Tibial nerve (tissue), 4 donors: ENCODE measurements around the gene PPP2R2C. TPM values are rescaled to one million over a fixed set of nuclear protein-coding genes. Genes with fewer than 3 reads are reported as not detected.

ENCODE experiments used
- DNase-seq, 2 donors: peaks; one replicate each; pipeline ENCODE4 v3.0.0-alpha.2; 2019; ENCODE audit warnings: low spot score in 2 of 2
- H3K27ac ChIP-seq, 4 donors: fragments of 200-600 bp; sonication (generic) in 3 of 4; one replicate each; pipeline ENCODE4 v1.5.1; 2017 to 2019; ENCODE audit warnings: mild to moderate bottlenecking in 1 of 4
- H3K27me3 ChIP-seq, 2 donors: fragments of 200-600 bp; sonication (generic) in 1 of 2; one replicate each; pipeline versions ENCODE4 v1.5.1 to v1.6.0; 2017 to 2019
- H3K36me3 ChIP-seq, 3 donors: fragments of 200-600 bp; sonication (generic); one replicate each; pipeline ENCODE4 v1.5.1; 2018 to 2019
- H3K4me1 ChIP-seq, 4 donors: fragments of 200-600 bp; sonication (generic) in 3 of 4; one replicate each; pipeline ENCODE4 v1.5.1; 2017 to 2019
- H3K4me3 ChIP-seq, 4 donors: fragments of 200-600 bp; sonication (generic) in 3 of 4; one replicate each; pipeline ENCODE4 v1.5.1; 2017 to 2019; ENCODE audit warnings: mild to moderate bottlenecking in 1 of 4, moderate library complexity in 1 of 4
- H3K9me3 ChIP-seq, 4 donors: fragments of 200-600 bp; sonication (generic) in 3 of 4; one replicate each; pipeline ENCODE4 v1.5.1; 2017 to 2019
- EP300 ChIP-seq, 2 donors: sonication (generic); formaldehyde crosslinking; IDR thresholded peaks; one replicate each; pipeline ENCODE4 v1.6.1; 2017; ENCODE audit warnings: antibody characterized with exemption in 2 of 2, mild to moderate bottlenecking in 1 of 2
- POLR2A ChIP-seq, 2 donors: fragments of 450-650 bp; IDR thresholded peaks; one replicate each; pipeline ENCODE4 v1.6.1; 2017; ENCODE audit warnings: antibody characterized with exemption in 2 of 2, mild to moderate bottlenecking in 2 of 2, moderate library complexity in 2 of 2
- WGBS, 2 donors: methylation state at CpG; one replicate each; pipeline ENCODE4 v1.1.5; 2018; 5-methylcytosine and 5-hydroxymethylcytosine counted together
- total RNA-seq, 4 donors: library from RNA; depleted of rRNA; stranded (reverse); fragments of >200 nt; gene quantifications; one replicate each; pipeline ENCODE4 v1.1.0, GENCODE V29; 2016
- TF ChIP-seq, protein P1 (sequence below), 5 experiments: fragments of 200-600 bp in 3 of 5; fragments of 450-650 bp in 2 of 5; sonication (generic) in 3 of 5; IDR thresholded peaks; one replicate each; pipeline ENCODE4 v1.5.1; 2016 to 2019; ENCODE audit warnings: antibody characterized with exemption in 5 of 5, mild to moderate bottlenecking in 3 of 5, moderate library complexity in 2 of 5

Gene PPP2R2C
- total RNA-seq, 4 donors from 2014 or later, result under 0.01 to 0.66 (median 0.42) TPM; not detected in 1

DNA sequence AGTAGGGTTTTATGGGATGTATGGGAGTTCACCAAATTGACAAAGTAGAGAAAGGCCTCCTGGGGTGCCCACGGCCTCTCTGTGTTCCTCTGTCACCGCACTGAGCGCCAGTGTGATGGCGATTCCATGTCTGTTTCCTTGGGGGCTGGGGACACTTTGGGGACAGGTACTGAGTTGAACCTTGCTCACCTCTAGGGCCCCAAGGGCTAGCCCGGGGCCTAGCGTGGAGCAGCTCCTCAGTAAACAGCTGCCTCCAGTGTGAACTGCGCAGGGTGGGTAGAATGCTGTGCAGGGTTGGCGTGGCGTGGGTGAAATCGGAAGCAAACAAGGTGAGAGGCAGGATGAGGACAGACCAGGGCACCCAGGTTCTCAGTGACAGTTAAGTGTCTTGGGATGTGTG, 97.8 kb downstream of the PPP2R2C start:
- DNase-seq, result no peak
- no peaks in the 10 kb centered on the region for H3K9me3 ChIP-seq
- TF ChIP-seq, protein P1, sequence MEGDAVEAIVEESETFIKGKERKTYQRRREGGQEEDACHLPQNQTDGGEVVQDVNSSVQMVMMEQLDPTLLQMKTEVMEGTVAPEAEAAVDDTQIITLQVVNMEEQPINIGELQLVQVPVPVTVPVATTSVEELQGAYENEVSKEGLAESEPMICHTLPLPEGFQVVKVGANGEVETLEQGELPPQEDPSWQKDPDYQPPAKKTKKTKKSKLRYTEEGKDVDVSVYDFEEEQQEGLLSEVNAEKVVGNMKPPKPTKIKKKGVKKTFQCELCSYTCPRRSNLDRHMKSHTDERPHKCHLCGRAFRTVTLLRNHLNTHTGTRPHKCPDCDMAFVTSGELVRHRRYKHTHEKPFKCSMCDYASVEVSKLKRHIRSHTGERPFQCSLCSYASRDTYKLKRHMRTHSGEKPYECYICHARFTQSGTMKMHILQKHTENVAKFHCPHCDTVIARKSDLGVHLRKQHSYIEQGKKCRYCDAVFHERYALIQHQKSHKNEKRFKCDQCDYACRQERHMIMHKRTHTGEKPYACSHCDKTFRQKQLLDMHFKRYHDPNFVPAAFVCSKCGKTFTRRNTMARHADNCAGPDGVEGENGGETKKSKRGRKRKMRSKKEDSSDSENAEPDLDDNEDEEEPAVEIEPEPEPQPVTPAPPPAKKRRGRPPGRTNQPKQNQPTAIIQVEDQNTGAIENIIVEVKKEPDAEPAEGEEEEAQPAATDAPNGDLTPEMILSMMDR (IDR thresholded peaks at IDR 0.05), result no peak
- TF ChIP-seq EP300 (IDR thresholded peaks at IDR 0.05), result no peak
- no peak for TF ChIP-seq POLR2A (IDR thresholded peaks at IDR 0.05)
- H3K27ac ChIP-seq, result no peak overlapping the region
- no peaks in the 10 kb centered on the region for H3K27me3 ChIP-seq
- H3K4me1 ChIP-seq, result no peaks in the 10 kb centered on the region
- no peaks in the 10 kb centered on the region for H3K36me3 ChIP-seq
- WGBS, 2 donors, result 87 to 89% methylated on average over 10 of the region's 10 CpGs
- H3K4me3 ChIP-seq, result no peak overlapping the region

DNA sequence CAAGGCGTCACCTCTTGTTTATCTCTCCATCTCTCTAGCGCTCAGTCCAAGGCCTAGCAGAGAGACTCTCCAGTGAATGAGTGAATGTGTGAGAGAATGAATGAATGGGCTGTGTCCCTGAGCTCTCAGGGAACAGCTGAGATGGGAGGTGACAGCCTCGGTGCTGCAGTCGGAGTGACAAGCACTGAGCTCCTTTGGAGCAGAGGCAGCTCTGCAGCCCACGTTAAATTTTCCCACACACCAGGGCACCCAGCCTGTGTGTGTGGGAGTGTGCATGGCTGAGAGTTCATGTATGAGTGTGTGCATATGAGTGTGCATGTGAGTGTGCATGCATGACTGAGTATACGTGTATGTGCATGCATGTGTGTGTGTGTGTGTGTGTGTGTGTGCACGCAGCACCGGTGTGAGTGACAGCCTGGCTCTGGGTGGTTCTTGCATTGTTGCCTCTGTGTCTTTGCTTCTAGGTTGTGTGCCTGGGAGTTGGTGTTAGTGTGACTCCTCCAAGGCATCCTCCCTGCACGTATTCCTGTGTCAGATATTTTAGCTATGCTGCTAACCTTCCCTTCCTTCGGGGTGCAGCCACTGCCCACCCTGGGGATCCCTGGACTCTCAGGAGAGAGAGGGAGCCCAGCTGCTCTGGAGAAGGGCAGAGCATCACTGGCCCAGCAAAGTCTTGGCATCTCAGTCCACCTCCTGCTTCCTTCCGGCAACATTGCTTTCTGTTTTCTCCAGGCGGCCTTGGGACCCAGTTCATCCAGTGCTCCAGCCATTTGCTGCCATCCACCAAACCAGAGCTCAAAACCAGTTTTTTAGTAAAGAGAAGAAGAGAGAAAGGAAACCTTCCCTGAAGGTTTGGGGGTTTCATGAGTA, 98.6 kb downstream of the PPP2R2C start:
- H3K27me3 ChIP-seq, result peaks cover 0 to 6% of the 10 kb centered on the region in 2 donors
- H3K9me3 ChIP-seq, result no peaks in the 10 kb centered on the region
- TF ChIP-seq POLR2A (IDR thresholded peaks at IDR 0.05) (no peak), EP300 (IDR thresholded peaks at IDR 0.05) (no peak)
- TF ChIP-seq, protein P1 (IDR thresholded peaks at IDR 0.05), result no peak
- no peaks in the 10 kb centered on the region for H3K36me3 ChIP-seq
- H3K4me3 ChIP-seq, result no peak overlapping the region
- DNase-seq, result no peak
- 74 to 78% methylated on average over 12 of the region's 12 CpGs for WGBS, 2 donors
- H3K4me1 ChIP-seq, result no peaks in the 10 kb centered on the region
- H3K27ac ChIP-seq, result no peak overlapping the region

DNA sequence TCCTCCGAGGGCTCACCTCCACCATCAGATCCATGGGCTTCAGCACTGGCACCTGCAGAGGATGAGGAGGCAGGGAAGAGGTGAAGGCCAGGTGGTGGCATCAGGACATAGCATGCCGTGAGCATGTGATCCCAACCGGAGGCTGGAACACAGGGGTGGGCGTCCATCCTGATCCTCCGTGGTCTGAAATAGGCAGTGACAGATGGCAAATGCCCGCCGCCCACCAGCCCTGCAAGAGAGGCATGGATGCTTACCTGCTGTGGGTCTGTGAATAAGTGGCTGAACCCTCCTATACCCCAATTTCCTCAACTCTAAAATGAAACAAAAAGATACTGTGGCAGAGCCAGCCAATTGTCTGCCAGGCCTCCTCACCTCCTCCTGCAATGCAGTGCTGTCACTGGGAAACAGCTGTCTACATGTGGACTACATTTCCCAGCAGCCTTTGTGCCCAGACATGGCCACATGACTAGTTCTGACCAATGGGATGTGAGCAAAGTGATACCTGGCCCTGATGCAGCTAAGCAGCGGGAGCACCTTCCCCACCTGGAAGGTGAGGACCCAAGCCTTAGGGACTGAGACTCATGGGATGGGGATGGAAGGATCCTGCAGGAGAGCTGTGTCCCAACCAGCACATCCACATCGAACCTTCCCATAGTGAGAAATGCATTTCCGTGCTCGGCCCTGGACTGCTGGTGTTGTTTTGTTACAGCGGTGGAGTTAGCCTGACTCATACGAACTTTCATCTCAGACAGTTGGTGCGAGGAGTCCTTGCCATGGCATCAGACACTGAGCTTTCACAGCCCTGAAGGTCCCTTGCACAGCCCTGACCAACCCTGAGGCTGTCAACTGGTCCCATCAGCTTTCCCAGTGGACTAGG, 99.5 kb downstream of the PPP2R2C start:
- DNase-seq, result no peak
- H3K4me3 ChIP-seq, result no peak overlapping the region
- WGBS, 2 donors, result 86 to 89% methylated on average over 14 of the region's 14 CpGs
- peaks cover 0 to 15% of the 10 kb centered on the region in 2 donors for H3K27me3 ChIP-seq
- no peak for TF ChIP-seq EP300 (IDR thresholded peaks at IDR 0.05)
- no peak for TF ChIP-seq POLR2A (IDR thresholded peaks at IDR 0.05)
- TF ChIP-seq, protein P1 (IDR thresholded peaks at IDR 0.05), result no peak
- H3K36me3 ChIP-seq, result no peaks in the 10 kb centered on the region
- no peaks in the 10 kb centered on the region for H3K9me3 ChIP-seq
- no peaks in the 10 kb centered on the region for H3K4me1 ChIP-seq
- no peak overlapping the region for H3K27ac ChIP-seq

DNA sequence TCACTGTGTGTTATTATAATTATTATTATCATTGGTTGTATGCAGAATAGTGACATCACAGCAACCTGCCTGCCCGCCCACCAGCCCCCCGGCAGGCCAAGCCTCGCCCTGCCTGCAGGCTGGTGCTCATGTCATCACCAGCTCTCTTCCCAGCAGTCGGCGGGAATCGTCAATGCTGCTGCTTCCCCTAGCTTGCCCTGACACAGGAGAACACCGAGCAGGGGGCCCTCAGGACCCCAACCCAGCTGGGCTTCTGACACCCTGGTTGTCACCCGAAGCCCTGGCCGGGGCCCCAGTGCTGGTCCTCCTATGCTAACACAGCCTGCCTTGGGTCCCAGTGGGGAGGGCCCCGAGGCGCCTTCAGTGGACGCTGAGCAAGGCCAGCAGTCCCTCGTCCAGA, 100.6 kb downstream of the PPP2R2C start:
- no peaks in the 10 kb centered on the region for H3K4me1 ChIP-seq
- H3K4me3 ChIP-seq, result no peak overlapping the region
- no peak for TF ChIP-seq EP300 (IDR thresholded peaks at IDR 0.05)
- no peak for TF ChIP-seq POLR2A (IDR thresholded peaks at IDR 0.05)
- TF ChIP-seq, protein P1 (IDR thresholded peaks at IDR 0.05), result no peak
- DNase-seq, result no peak
- H3K9me3 ChIP-seq, result no peaks in the 10 kb centered on the region
- H3K36me3 ChIP-seq, result no peaks in the 10 kb centered on the region
- H3K27ac ChIP-seq, result no peak overlapping the region
- 80 to 81% methylated on average over 7 to 13 of the region's 13 CpGs for WGBS, 2 donors
- H3K27me3 ChIP-seq, result peaks cover 0 to 18% of the 10 kb centered on the region in 2 donors
